Epithelial cell of proximal tubule (primary cell): ENCODE measurements around the gene PAPOLB. TPM values are rescaled to one million over a fixed set of nuclear protein-coding genes. Genes with fewer than 3 reads are reported as not detected.

Experiments used
- DNase-seq: peaks from one replicate; pipeline ENCODE4 v3.0.0-alpha.2; 2011; ENCODE audit warnings: low read depth
- H3K4me3 ChIP-seq: 2 replicates; pipeline ENCODE4 v1.5.1; 2011; ENCODE audit warnings: low read depth, mild to moderate bottlenecking, low read length
- total RNA-seq: library from RNA; depleted of rRNA; stranded (reverse); fragments of >200 nt; gene quantifications from 2 replicates; pipeline ENCODE4 v1.2.3, GENCODE V29; 2015
- TF ChIP-seq, protein P1 (sequence below): conservative IDR thresholded peaks from 2 replicates; pipeline ENCODE4 v1.5.1; 2012; ENCODE audit warnings: low read depth, mild to moderate bottlenecking, low read length

Gene PAPOLB
- total RNA-seq, 1 donor from 2014 or later = not detected

DNA sequence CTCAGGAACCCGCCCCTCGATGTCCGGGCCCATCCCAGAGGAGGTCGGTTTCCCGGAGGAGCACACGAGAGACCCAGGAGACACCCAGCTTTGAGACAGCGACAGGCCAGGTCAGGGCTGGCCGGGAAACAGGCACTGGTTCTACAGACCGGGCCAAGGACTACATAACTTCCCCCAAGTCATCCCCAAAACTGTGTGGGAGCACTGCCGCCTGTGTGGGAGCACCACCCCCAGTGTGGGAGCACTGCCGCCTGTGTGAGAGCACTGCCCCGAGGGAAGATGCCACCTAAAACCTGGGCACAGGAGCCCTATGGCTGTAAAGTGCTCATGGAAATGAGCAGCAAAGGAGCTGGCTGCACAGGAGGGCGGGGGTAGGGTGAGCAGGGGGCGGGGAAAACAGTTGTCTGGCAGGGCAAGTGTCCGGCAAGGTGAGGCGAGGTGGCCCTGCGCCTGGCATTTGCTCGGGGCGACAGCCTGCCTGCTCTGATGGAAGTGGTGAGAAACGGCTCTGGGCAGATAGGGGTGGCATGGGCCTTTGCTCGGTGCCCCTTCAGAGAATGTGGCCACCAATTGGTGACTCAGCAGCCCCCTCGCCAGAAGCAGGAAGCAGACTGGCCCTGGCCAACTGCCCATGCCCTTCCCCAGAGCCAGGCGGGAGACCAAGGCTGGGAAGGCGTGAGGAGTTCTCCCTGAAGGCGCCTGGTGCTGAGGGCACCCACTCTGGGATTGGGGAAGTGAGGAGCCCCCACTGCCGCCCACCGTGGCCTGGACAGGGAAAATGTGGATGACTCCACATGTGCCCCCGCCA, 26.2 kb downstream of the PAPOLB start:
- TF ChIP-seq, protein P1, sequence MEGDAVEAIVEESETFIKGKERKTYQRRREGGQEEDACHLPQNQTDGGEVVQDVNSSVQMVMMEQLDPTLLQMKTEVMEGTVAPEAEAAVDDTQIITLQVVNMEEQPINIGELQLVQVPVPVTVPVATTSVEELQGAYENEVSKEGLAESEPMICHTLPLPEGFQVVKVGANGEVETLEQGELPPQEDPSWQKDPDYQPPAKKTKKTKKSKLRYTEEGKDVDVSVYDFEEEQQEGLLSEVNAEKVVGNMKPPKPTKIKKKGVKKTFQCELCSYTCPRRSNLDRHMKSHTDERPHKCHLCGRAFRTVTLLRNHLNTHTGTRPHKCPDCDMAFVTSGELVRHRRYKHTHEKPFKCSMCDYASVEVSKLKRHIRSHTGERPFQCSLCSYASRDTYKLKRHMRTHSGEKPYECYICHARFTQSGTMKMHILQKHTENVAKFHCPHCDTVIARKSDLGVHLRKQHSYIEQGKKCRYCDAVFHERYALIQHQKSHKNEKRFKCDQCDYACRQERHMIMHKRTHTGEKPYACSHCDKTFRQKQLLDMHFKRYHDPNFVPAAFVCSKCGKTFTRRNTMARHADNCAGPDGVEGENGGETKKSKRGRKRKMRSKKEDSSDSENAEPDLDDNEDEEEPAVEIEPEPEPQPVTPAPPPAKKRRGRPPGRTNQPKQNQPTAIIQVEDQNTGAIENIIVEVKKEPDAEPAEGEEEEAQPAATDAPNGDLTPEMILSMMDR = no peak
- no peak overlapping the region for H3K4me3 ChIP-seq
- no peak for DNase-seq

DNA sequence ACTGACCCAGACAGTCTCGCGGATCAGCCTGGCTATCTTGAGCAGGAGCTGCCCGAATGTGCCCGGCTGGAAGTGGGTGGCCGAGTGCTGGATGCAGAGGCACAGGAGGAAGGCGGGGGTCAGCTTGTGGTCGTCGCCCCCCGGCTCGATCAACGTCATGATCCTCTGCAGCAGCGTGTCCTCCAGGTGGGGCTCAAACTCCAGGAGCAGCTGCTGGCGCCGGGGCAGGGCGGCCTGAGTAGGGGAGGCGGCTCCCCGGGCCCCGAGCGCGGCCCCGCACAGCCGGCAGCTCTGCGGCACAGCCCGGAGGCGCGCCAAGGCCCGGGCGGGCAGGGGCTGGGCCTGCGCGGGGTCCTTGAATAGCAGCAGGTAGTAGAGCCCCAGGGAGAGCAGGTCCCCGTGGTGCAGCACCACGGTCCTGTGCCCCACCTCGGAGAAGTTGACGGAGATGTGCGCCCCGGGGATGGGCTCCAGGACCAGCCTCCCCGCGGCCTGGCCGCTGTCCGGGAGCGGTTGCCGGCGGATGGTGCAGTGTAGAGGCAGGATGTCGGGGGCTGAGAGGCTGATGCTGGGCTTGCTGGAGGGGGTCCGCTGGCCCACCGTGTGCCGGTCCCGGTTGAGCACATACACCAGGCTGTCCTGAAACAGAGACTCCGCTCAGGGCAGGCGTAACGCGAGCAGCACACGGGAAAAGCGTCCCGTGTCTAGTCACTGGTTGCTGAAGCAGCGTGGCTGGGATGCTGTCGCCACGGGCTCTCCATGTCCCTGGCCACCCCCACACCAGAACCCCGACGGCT, 27.0 kb downstream of the PAPOLB start:
- TF ChIP-seq, protein P1 = no peak
- H3K4me3 ChIP-seq = no peak overlapping the region
- DNase-seq = no peak

DNA sequence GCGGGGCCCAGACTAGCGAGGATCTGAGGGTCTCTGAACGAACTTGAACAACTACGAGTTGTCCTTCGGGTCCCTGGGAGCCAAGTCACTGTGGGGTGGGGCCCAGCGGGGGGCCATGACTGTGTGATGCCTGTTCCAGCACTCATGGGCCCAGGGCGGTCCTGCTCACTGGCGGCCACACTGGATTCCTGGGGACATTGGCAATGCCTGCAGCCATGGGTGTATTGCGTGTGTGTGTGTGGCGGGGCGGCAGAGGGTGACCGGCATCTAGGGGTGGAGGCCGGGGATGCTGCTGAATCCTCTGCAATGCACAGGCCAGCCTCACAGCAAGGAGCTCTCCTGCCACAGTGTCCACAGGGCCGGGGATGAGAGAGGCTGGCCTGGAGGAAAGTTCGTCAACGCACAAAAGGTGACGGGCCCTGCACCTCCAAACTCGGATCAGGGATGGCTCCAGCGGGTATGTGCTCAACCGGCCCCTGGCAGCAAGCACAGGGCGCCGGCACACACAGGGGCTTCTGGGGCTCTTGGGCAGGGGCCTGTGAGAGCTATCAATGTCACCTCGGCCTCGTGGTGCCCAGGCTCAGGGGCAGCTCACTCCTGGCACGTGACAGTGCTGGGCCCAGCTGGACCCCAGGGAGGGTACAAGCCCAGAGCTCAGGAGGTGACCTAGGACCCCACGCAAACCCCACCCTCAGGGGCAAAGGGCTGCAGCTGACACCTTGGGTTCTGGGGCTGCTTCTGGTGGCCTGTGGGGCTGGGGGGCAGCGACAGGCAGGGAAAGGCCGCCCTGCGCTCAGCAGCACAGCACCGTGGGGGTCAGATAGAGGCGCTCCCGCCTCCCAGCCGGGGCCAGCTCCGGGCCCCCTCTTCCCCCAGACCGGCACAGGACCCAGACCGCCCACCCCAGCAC, 27.9 kb downstream of the PAPOLB start:
- H3K4me3 ChIP-seq = no peak overlapping the region
- TF ChIP-seq, protein P1 = no peak
- DNase-seq = no peak

DNA sequence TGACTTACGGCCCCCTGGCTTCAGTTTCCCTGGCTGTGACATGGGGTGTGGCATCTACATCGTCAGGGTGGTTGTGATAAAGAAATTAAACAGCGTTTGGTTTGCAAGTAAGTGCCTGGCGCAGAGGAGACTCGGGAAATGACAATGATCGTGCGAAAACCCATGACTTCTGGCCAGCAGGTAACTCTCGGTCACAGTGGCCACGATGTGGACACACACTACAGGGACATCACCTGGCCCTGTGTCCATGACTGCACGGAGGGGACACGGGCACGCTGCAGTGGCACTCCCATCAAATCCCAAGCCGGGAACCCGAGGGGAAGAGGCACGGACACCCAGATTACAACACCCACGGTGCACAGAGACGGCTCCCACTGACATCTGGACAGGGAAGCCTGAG, 28.7 kb downstream of the PAPOLB start:
- TF ChIP-seq, protein P1 = no peak
- no peak for DNase-seq
- H3K4me3 ChIP-seq = no peak overlapping the region

DNA sequence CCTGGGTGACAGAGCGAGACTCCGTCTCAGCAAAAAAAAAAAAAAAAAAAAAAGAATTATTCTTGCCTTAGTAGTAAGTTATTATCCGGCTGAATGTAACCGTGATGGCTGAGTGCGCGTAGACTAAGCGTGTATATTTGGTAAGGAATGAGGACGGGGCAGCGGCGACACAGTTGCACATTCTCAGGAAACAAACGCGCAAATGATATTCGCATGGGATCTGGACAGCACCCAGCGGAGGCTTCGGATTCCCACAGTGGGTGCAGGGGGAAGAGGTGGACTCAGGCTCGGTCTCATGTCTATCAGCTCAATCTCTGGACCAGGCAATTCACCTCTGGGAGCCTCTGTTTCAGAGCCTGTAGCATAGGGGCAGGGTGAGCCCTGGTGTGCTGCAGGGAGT, 29.1 kb downstream of the PAPOLB start:
- no peak overlapping the region for H3K4me3 ChIP-seq
- DNase-seq = no peak
- TF ChIP-seq, protein P1 = no peak

DNA sequence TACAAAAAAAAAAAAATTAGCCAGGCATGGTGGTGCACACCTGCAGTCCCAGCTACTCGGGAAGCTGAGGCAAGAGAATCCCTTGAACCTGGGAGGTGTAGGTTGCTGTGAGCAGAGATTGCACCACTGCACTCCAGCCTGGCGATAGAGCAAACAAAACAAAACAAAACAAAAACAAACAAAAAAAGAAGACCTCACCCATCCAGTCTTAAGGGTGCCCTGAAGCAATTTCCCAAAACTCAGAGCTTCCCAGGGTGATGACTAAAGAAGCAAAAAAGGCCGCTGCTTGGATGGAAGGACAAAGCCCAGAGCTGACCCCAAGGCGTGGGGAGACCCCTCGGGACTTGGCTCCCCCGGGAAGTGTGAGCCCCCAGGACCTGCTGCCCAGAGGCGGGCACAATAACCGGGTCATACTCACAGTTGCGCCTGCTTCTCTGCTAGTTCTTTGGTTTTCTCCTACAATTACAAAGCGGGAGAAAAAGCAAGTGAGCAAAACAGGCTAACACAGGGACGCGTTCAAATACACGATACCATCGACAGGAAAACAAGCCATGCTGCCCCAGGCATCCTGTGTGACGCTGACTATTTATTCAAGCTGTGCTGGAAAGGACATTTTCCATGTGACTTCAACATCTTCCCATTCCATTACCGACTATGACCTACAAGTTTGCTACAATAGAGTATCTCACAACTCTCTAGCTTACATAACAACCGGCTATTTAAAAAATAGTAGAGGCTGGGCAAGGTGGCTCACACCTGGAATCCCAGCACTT, 29.9 kb downstream of the PAPOLB start:
- TF ChIP-seq, protein P1 = no peak
- no peak for DNase-seq
- no peak overlapping the region for H3K4me3 ChIP-seq
